ENCODE measurements around the gene KCP. TPM values are rescaled to one million over a fixed set of nuclear protein-coding genes. Genes with fewer than 3 reads are reported as not detected.

The KCP gene
- total and polyA plus RNA-seq, 10 of the 15 experiments (the other 5 are each of a cell fraction or from before 2014, with no cell fraction given): 0.05 to 7.8 (median 2.5) TPM

DNA sequence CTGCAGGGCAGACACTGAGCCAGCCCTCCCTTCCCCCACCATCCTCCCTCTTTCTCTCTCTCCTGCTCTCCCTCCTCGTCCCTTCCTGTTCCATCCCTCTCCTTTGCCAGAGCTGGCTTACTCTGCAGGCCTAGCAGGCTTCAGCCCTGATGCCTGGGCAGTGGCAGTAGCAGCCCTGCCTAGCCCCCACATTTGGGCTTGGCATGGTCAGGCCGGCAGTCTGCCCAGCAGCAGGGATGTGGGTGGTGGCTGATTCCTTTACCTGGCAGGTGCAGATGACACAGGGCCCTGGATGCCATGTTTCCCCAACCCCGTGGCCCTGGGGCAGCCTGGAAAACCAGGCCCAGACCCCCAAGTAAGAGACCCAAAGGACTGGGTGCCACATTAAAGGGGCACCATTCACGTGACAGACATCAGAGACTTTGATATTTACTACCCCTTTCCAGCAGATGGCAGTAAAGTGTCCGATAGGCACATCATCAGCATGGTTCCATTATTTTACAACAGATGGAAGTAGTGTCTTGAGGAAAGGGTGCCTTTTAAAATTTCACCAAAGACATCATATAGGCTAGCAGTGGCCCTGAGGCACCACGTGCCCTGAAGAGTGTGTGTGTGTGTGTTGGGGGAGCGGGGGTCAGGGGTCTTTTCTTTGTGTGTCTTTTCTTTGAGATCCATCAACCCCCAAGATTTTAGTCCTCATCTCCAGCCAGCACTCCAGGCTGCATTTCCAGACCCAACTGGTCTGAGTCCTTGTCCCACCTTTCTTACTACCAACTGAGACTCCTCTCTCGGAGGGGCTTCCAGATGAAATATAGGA lies 5.9 kb downstream of the KCP start (continued):
- TF ChIP-seq, protein P1, sequence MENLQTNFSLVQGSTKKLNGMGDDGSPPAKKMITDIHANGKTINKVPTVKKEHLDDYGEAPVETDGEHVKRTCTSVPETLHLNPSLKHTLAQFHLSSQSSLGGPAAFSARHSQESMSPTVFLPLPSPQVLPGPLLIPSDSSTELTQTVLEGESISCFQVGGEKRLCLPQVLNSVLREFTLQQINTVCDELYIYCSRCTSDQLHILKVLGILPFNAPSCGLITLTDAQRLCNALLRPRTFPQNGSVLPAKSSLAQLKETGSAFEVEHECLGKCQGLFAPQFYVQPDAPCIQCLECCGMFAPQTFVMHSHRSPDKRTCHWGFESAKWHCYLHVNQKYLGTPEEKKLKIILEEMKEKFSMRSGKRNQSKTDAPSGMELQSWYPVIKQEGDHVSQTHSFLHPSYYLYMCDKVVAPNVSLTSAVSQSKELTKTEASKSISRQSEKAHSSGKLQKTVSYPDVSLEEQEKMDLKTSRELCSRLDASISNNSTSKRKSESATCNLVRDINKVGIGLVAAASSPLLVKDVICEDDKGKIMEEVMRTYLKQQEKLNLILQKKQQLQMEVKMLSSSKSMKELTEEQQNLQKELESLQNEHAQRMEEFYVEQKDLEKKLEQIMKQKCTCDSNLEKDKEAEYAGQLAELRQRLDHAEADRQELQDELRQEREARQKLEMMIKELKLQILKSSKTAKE (IDR thresholded peaks at IDR 0.05; ENCODE audit: low read depth, poor library complexity, severe bottlenecking): no peak
- TF ChIP-seq ZBED1 (IDR thresholded peaks at IDR 0.05; ENCODE audit: borderline replicate concordance): no peak
- TF ChIP-seq STAT3 (IDR thresholded peaks at IDR 0.05; ENCODE audit: low read depth, low read length): no peak
- TF ChIP-seq NRF1 (conservative IDR thresholded peaks at IDR 0.05; ENCODE audit: low read depth, low read length): no peak
- no peak for TF ChIP-seq KLF5 (IDR thresholded peaks at IDR 0.05; ENCODE audit: partially characterized antibody)
- TF ChIP-seq, protein P2, sequence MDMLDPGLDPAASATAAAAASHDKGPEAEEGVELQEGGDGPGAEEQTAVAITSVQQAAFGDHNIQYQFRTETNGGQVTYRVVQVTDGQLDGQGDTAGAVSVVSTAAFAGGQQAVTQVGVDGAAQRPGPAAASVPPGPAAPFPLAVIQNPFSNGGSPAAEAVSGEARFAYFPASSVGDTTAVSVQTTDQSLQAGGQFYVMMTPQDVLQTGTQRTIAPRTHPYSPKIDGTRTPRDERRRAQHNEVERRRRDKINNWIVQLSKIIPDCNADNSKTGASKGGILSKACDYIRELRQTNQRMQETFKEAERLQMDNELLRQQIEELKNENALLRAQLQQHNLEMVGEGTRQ (IDR thresholded peaks at IDR 0.05; ENCODE audit: borderline replicate concordance, low read depth, low read length): peak; percentile 4; the same call in 1 of the 2 replicates
- TF ChIP-seq NR2C1 (IDR thresholded peaks at IDR 0.05): no peak
- TF ChIP-seq BMI1 (IDR thresholded peaks at IDR 0.05; ENCODE audit: borderline replicate concordance): no peak
- no peak for TF ChIP-seq CREM (IDR thresholded peaks at IDR 0.05; ENCODE audit: low read depth)
- no peak for TF ChIP-seq NR2C2 (IDR thresholded peaks at IDR 0.05; ENCODE audit: borderline replicate concordance, control insufficient read depth, insufficient read length, low read depth)
- no peak for TF ChIP-seq IRF4 (IDR thresholded peaks at IDR 0.05; ENCODE audit: low read depth, low read length)
- TF ChIP-seq, protein P3, sequence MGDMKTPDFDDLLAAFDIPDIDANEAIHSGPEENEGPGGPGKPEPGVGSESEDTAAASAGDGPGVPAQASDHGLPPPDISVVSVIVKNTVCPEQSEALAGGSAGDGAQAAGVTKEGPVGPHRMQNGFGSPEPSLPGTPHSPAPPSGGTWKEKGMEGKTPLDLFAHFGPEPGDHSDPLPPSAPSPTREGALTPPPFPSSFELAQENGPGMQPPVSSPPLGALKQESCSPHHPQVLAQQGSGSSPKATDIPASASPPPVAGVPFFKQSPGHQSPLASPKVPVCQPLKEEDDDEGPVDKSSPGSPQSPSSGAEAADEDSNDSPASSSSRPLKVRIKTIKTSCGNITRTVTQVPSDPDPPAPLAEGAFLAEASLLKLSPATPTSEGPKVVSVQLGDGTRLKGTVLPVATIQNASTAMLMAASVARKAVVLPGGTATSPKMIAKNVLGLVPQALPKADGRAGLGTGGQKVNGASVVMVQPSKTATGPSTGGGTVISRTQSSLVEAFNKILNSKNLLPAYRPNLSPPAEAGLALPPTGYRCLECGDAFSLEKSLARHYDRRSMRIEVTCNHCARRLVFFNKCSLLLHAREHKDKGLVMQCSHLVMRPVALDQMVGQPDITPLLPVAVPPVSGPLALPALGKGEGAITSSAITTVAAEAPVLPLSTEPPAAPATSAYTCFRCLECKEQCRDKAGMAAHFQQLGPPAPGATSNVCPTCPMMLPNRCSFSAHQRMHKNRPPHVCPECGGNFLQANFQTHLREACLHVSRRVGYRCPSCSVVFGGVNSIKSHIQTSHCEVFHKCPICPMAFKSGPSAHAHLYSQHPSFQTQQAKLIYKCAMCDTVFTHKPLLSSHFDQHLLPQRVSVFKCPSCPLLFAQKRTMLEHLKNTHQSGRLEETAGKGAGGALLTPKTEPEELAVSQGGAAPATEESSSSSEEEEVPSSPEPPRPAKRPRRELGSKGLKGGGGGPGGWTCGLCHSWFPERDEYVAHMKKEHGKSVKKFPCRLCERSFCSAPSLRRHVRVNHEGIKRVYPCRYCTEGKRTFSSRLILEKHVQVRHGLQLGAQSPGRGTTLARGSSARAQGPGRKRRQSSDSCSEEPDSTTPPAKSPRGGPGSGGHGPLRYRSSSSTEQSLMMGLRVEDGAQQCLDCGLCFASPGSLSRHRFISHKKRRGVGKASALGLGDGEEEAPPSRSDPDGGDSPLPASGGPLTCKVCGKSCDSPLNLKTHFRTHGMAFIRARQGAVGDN (IDR thresholded peaks at IDR 0.05): no peak
- TF ChIP-seq CBX5 (IDR thresholded peaks at IDR 0.05; ENCODE audit: low read depth): no peak
- no peak for TF ChIP-seq SREBF1 (IDR thresholded peaks at IDR 0.05; ENCODE audit: low read length)
- TF ChIP-seq BACH1 (IDR thresholded peaks at IDR 0.05; ENCODE audit: borderline replicate concordance): no peak
- no peak for TF ChIP-seq NFYA (IDR thresholded peaks at IDR 0.05; ENCODE audit: borderline replicate concordance, low read depth, low read length)
- no peak for TF ChIP-seq EP300 (IDR thresholded peaks at IDR 0.05; ENCODE audit: borderline replicate concordance in 1 of 2, control insufficient read depth in 1 of 2, low read depth in 2 of 2, low read length in 2 of 2)
- no peak for TF ChIP-seq GABPA (IDR thresholded peaks at IDR 0.05; ENCODE audit: low read depth)
- TF ChIP-seq, protein P4, sequence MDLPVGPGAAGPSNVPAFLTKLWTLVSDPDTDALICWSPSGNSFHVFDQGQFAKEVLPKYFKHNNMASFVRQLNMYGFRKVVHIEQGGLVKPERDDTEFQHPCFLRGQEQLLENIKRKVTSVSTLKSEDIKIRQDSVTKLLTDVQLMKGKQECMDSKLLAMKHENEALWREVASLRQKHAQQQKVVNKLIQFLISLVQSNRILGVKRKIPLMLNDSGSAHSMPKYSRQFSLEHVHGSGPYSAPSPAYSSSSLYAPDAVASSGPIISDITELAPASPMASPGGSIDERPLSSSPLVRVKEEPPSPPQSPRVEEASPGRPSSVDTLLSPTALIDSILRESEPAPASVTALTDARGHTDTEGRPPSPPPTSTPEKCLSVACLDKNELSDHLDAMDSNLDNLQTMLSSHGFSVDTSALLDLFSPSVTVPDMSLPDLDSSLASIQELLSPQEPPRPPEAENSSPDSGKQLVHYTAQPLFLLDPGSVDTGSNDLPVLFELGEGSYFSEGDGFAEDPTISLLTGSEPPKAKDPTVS (IDR thresholded peaks at IDR 0.05; ENCODE audit: low read depth, low read length): no peak

Data from GM12878 (cell line).